CD4-positive, alpha-beta memory T cell (primary cell): ENCODE data around the gene ZNF318. TPM values are rescaled to one million over a fixed set of nuclear protein-coding genes. Genes with fewer than 3 reads are reported as not detected.

Source experiments
- CTCF ChIA-PET: fragments of 350-600 bp; sonication (Branson Sonifier 250); formaldehyde crosslinking; loops from one replicate; lab custom pipeline; 2021; ENCODE audit warnings: inconsistent platforms; ENCODE audit not compliant: partially characterized antibody; lab: Charles Lee
- POLR2A ChIA-PET: fragments of 350-600 bp; sonication (Branson Sonifier 250); formaldehyde crosslinking; loops from one replicate; lab custom pipeline; 2021; ENCODE audit not compliant: partially characterized antibody; lab: Charles Lee
- DNase-seq, 5 donors: peaks; one replicate each; pipeline versions ENCODE4 v3.0.0 to v3.0.0-alpha.2; 2020 to 2022; ENCODE audit warnings: mixed read lengths in 1 of 5
- H3K27ac ChIP-seq: one replicate; pipeline ENCODE4 v1.7.0; 2013; ENCODE audit warnings: low read depth, low read length
- H3K27me3 ChIP-seq: 2 replicates; pipeline ENCODE4 v1.7.0; 2013; ENCODE audit warnings: mild to moderate bottlenecking, low read length, moderate library complexity; ENCODE audit not compliant: insufficient read depth
- H3K36me3 ChIP-seq: 2 replicates; pipeline ENCODE4 v1.7.0; 2013; ENCODE audit warnings: mild to moderate bottlenecking, low read length, moderate library complexity; ENCODE audit not compliant: insufficient read depth
- H3K4me1 ChIP-seq: 2 replicates; pipeline ENCODE4 v1.7.0; 2013; ENCODE audit warnings: mild to moderate bottlenecking, low read length, moderate library complexity; ENCODE audit not compliant: insufficient read depth
- H3K4me3 ChIP-seq, 2 donors: one replicate each; pipeline ENCODE4 v1.7.0; 2013; ENCODE audit warnings: low read length in 2 of 2, mild to moderate bottlenecking in 1 of 2
- H3K9me3 ChIP-seq, 2 donors: one replicate each; pipeline ENCODE4 v1.7.0; 2013; ENCODE audit warnings: low read length in 2 of 2, control low read depth in 1 of 2; ENCODE audit not compliant: control insufficient read depth in 1 of 2
- H3K27ac Mint-ChIP-seq, 7 donors: one replicate each; pipeline ENCODE4 v1.8.0; 2020 to 2021; ENCODE audit warnings: mixed read lengths in 7 of 7, mild to moderate bottlenecking in 6 of 7, inconsistent platforms in 3 of 7, moderate library complexity in 3 of 7
- H3K27me3 Mint-ChIP-seq, 2 donors: one replicate each; pipeline ENCODE4 v1.8.0; 2020 to 2021; ENCODE audit warnings: mixed read lengths in 2 of 2
- H3K36me3 Mint-ChIP-seq, 2 donors: one replicate each; pipeline ENCODE4 v1.8.0; 2020 to 2021; ENCODE audit warnings: mixed read lengths in 2 of 2, inconsistent platforms in 1 of 2, mild to moderate bottlenecking in 1 of 2
- H3K4me1 Mint-ChIP-seq, 4 donors: one replicate each; pipeline ENCODE4 v1.8.0; 2020 to 2021; ENCODE audit warnings: mixed read lengths in 4 of 4, mild to moderate bottlenecking in 1 of 4
- H3K4me3 Mint-ChIP-seq, 8 donors: one replicate each; pipeline ENCODE4 v1.8.0; 2020 to 2021; ENCODE audit warnings: mixed read lengths in 8 of 8, mild to moderate bottlenecking in 7 of 8, moderate library complexity in 6 of 8, inconsistent platforms in 3 of 8
- H3K9me3 Mint-ChIP-seq, 8 donors: one replicate each; pipeline ENCODE4 v1.8.0; 2020 to 2021; ENCODE audit warnings: mixed read lengths in 8 of 8, mild to moderate bottlenecking in 5 of 8, inconsistent platforms in 3 of 8, moderate library complexity in 1 of 8
- intact Hi-C: fragments of 100-400 bp; cut with micrococcal nuclease; formaldehyde crosslinking; loops from one replicate; pipeline ENCODE4 v1.15.1; 2023
- polyA plus RNA-seq, 2 donors: library from polyadenylated mRNA; unstranded; fragments of 300-500 nt; fragmentation: Illumina TruSeq; gene quantifications; one replicate each; pipeline ENCODE4 v1.2.3, GENCODE V29; 2021
- total RNA-seq, 2 experiments: library from RNA; stranded (reverse); gene quantifications; one replicate each; pipeline ENCODE4 v1.2.3, GENCODE V29; 2021

The ZNF318 gene
- total and polyA plus RNA-seq, 4 experiments from 2014 or later, result 1.3 to 32.2 (median 18.8) TPM

GRCh38 chr6:43408259-43408658, 38.8 kb upstream of the ZNF318 start:
- CTCF ChIA-PET, result interaction anchor here (0.7 kb wide), 1 partner anchor 82 kb away, joined by 3 read pairs; no protein-coding TSS in a partner anchor
- no peaks in the 10 kb centered on the region for H3K9me3 ChIP-seq
- no peaks in the 10 kb centered on the region for H3K36me3 ChIP-seq
- no peaks in the 10 kb centered on the region for H3K4me1 ChIP-seq
- Mint-ChIP-seq H3K27me3 (peaks cover 10 to 14% of the 10 kb centered on the region in 2 donors), H3K4me1 (no peaks in the 10 kb centered on the region), H3K4me3 (no peak overlapping the region), H3K36me3 (peaks cover 0 to 4% of the 10 kb centered on the region in 2 donors), H3K27ac (no peak overlapping the region), H3K9me3 (peaks cover 0 to 3% (median 0%) of the 10 kb centered on the region in 8 donors)
- intact Hi-C loops, result no loop called here
- POLR2A ChIA-PET, result no interaction called here
- H3K4me3 ChIP-seq, result no peak overlapping the region
- no peak for DNase-seq
- no peak overlapping the region for H3K27ac ChIP-seq
- H3K27me3 ChIP-seq, result no peaks in the 10 kb centered on the region

GRCh38 chr6:43407296-43407695, 37.8 kb upstream of the ZNF318 start:
- Mint-ChIP-seq H3K27ac (no peak overlapping the region), H3K9me3 (peaks cover 0 to 2% (median 0%) of the 10 kb centered on the region in 8 donors), H3K36me3 (peaks cover 0 to 4% of the 10 kb centered on the region in 2 donors), H3K4me1 (no peaks in the 10 kb centered on the region), H3K27me3 (peaks cover 11 to 14% of the 10 kb centered on the region in 2 donors), H3K4me3 (no peak overlapping the region)
- Histone ChIP-seq H3K4me1 (no peaks in the 10 kb centered on the region), H3K27me3 (no peaks in the 10 kb centered on the region), H3K27ac (no peak overlapping the region), H3K36me3 (no peaks in the 10 kb centered on the region), H3K4me3 (no peak overlapping the region), H3K9me3 (no peaks in the 10 kb centered on the region)
- ChIA-PET POLR2A (no interaction called here), CTCF (interaction anchor here (0.7 kb wide), 1 partner anchor 83 kb away, joined by 3 read pairs; no protein-coding TSS in a partner anchor)
- no peak for DNase-seq
- intact Hi-C loops, result no loop called here

- peaks cover 0 to 4% of the 10 kb centered on the region in 2 donors for H3K36me3 Mint-ChIP-seq
- no peaks in the 10 kb centered on the region for H3K4me1 ChIP-seq
- peaks cover 0 to 2% (median 0%) of the 10 kb centered on the region in 8 donors for H3K9me3 Mint-ChIP-seq
- ChIA-PET POLR2A (interaction anchor here (1.4 to 1.5 kb wide), 2 partner anchors 22 to 35 kb away, joined by 3 read pairs; no protein-coding TSS in a partner anchor), CTCF (no interaction called here)
- H3K9me3 ChIP-seq, result no peaks in the 10 kb centered on the region
- no peak for DNase-seq
- no peak overlapping the region for H3K27ac ChIP-seq
- no peaks in the 10 kb centered on the region for H3K36me3 ChIP-seq
- intact Hi-C loops, result no loop called here
- H3K4me1 Mint-ChIP-seq, result no peaks in the 10 kb centered on the region
- peaks cover 11 to 14% of the 10 kb centered on the region in 2 donors for H3K27me3 Mint-ChIP-seq
- H3K4me3 Mint-ChIP-seq, result no peak overlapping the region
- H3K4me3 ChIP-seq, result no peak overlapping the region
- H3K27me3 ChIP-seq, result no peaks in the 10 kb centered on the region
- no peak overlapping the region for H3K27ac Mint-ChIP-seq
These were observed 35.9 kb upstream of the ZNF318 start for GRCh38 chr6:43405354-43405753.

DNA sequence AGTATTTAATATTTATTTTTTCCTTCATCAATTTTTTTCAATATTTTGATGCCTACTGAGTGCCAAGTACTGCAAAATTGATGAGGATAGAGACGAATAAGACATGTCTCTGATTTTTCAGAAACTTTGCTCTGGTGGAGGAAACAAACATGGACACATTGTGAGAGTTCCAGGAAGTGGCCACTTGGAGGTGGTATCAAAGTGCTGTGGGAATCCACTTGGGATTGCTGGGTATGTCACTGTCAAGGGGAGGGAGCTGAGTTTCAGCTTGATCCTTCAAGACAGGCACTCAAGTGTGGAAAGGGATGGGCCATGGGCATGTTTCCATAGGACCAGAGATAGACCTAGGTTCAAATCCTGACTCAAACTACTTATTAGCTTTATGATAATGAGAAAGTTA, 33.4 kb upstream of the ZNF318 start:
- H3K4me1 ChIP-seq, result peaks cover 4% of the 10 kb centered on the region
- POLR2A ChIA-PET, result no interaction called here
- Mint-ChIP-seq H3K4me3 (no peak overlapping the region), H3K36me3 (no peaks in the 10 kb centered on the region), H3K4me1 (peaks cover under 1 to 3% (median 2%) of the 10 kb centered on the region in 4 donors), H3K27me3 (peaks cover 6 to 11% of the 10 kb centered on the region in 2 donors), H3K27ac (no peak overlapping the region), H3K9me3 (peaks cover 0 to 2% (median 0%) of the 10 kb centered on the region in 8 donors)
- H3K36me3 ChIP-seq, result no peaks in the 10 kb centered on the region
- CTCF ChIA-PET, result interaction anchor here (1.6 kb wide), 1 partner anchor 47 kb away, joined by 6 read pairs; no protein-coding TSS in a partner anchor
- H3K4me3 ChIP-seq, result no peak overlapping the region
- DNase-seq, result no peak
- H3K9me3 ChIP-seq, result no peaks in the 10 kb centered on the region
- intact Hi-C loops, result no loop called here
- no peak overlapping the region for H3K27ac ChIP-seq
- H3K27me3 ChIP-seq, result no peaks in the 10 kb centered on the region

DNA sequence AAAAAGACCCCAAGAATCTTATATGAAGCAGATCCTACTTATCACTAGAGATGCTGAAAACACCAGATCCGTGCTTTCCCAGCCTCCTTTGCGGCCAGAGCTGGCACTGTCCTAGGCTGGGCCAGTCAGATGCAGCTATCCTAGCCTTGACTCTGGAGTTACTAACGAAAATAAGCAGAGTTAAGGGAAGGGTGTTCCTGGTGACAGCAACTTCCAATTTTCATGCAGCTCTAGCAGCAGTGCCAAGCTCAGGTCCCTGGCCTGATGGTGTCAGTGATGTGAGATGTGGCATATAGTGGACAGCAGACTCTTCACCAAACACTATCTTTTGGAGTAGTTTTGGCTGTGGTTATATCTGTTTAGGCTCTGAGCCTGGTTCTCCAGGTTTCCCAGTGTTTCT, 32.3 kb upstream of the ZNF318 start:
- no peak overlapping the region for H3K27ac Mint-ChIP-seq
- intact Hi-C loops, result no loop called here

DNA sequence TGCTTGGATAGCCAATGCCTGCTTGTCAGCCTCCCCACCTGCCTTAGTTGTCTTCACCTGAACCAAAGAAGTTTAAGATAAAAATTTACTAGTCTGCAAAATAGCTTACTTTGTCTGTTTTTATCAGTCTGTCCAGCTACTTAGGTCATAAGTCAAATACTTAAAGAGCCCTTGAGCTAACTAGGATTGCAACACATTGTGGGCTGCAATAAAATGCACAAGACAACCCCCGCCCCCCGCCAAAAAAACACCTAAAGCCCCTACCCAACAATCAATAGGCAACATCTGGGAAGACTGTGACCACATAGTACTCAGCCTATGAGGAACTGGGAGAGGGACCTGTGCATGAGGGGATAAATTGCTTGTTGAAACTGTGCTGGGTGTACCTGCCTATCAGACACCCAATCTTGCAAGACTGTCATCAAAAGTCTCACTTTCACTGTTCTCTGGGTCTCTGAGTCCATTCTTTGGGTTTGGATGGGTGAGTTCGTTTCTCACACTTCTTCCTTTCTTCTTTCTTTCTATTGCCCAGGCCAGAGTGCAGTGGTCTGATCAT, 30.6 kb upstream of the ZNF318 start:
- H3K27me3 ChIP-seq, result no peaks in the 10 kb centered on the region
- no peaks in the 10 kb centered on the region for H3K36me3 ChIP-seq
- no peak overlapping the region for H3K27ac ChIP-seq
- Mint-ChIP-seq H3K27ac (no peak overlapping the region), H3K4me3 (no peak overlapping the region), H3K36me3 (no peaks in the 10 kb centered on the region), H3K4me1 (peaks cover 2 to 6% (median 5%) of the 10 kb centered on the region in 4 donors), H3K9me3 (no peaks in the 10 kb centered on the region), H3K27me3 (peaks cover 1 to 4% of the 10 kb centered on the region in 2 donors)
- H3K4me3 ChIP-seq, result no peak overlapping the region
- peaks cover 4% of the 10 kb centered on the region for H3K4me1 ChIP-seq
- H3K9me3 ChIP-seq, result no peaks in the 10 kb centered on the region
- intact Hi-C loops, result no loop called here
- DNase-seq, result no peak
- ChIA-PET POLR2A (no interaction called here), CTCF (interaction anchor here (1.2 to 5.7 kb wide), 5 partner anchors 16 to 137 kb away, joined by 3 to 70 read pairs (median 26); partner anchors contain the start of gene CRIP3)

More for the DNA sequence above, 32.3 kb upstream of the ZNF318 start:
- POLR2A ChIA-PET, result no interaction called here
- Mint-ChIP-seq H3K36me3 (no peaks in the 10 kb centered on the region), H3K4me1 (peaks cover 2 to 6% (median 5%) of the 10 kb centered on the region in 4 donors), H3K27me3 (peaks cover 6 to 7% of the 10 kb centered on the region in 2 donors), H3K9me3 (peaks cover 0 to 2% (median 0%) of the 10 kb centered on the region in 8 donors), H3K4me3 (no peak overlapping the region)
- no peak for DNase-seq
- Histone ChIP-seq H3K36me3 (no peaks in the 10 kb centered on the region), H3K4me1 (peaks cover 4% of the 10 kb centered on the region), H3K9me3 (no peaks in the 10 kb centered on the region), H3K27ac (no peak overlapping the region), H3K27me3 (no peaks in the 10 kb centered on the region), H3K4me3 (no peak overlapping the region)
- CTCF ChIA-PET, result interaction anchor here (0.8 to 1.6 kb wide), 2 partner anchors 46 to 172 kb away, joined by 3 to 6 read pairs; no protein-coding TSS in a partner anchor

GRCh38 chr6:43396408-43397149, 27.1 kb upstream of the ZNF318 start:
- intact Hi-C loops, result no loop called here
- CTCF ChIA-PET, result interaction anchor here (1.3 to 5.7 kb wide), 7 partner anchors 12 to 134 kb away, joined by 4 to 70 read pairs (median 11); partner anchors contain the start of genes CRIP3 and ZNF318
- Mint-ChIP-seq H3K9me3 (no peaks in the 10 kb centered on the region), H3K27me3 (no peaks in the 10 kb centered on the region), H3K27ac (peak overlapping the region in 3 of 7 donors; percentile 31 to 78 (median 62)), H3K36me3 (no peaks in the 10 kb centered on the region), H3K4me1 (peaks cover 10 to 32% (median 16%) of the 10 kb centered on the region in 4 donors), H3K4me3 (peak overlapping the region in 1 of 8 donors; percentile 1)
- POLR2A ChIA-PET, result interaction anchor here (1.4 to 2.0 kb wide), 3 partner anchors 13 to 27 kb away, joined by 4 to 19 read pairs (median 13); partner anchors contain the start of gene ZNF318
- Histone ChIP-seq H3K27me3 (no peaks in the 10 kb centered on the region), H3K4me1 (peaks cover 14% of the 10 kb centered on the region), H3K4me3 (no peak overlapping the region), H3K36me3 (no peaks in the 10 kb centered on the region), H3K9me3 (no peaks in the 10 kb centered on the region), H3K27ac (no peak overlapping the region)
- DNase-seq, result no peak
